ENCODE results near the gene KRT32. TPM values are rescaled to one million over a fixed set of nuclear protein-coding genes. Genes with fewer than 3 reads are reported as not detected.

The KRT32 gene
- polyA plus RNA-seq, 3 donors, result not detected

DNA sequence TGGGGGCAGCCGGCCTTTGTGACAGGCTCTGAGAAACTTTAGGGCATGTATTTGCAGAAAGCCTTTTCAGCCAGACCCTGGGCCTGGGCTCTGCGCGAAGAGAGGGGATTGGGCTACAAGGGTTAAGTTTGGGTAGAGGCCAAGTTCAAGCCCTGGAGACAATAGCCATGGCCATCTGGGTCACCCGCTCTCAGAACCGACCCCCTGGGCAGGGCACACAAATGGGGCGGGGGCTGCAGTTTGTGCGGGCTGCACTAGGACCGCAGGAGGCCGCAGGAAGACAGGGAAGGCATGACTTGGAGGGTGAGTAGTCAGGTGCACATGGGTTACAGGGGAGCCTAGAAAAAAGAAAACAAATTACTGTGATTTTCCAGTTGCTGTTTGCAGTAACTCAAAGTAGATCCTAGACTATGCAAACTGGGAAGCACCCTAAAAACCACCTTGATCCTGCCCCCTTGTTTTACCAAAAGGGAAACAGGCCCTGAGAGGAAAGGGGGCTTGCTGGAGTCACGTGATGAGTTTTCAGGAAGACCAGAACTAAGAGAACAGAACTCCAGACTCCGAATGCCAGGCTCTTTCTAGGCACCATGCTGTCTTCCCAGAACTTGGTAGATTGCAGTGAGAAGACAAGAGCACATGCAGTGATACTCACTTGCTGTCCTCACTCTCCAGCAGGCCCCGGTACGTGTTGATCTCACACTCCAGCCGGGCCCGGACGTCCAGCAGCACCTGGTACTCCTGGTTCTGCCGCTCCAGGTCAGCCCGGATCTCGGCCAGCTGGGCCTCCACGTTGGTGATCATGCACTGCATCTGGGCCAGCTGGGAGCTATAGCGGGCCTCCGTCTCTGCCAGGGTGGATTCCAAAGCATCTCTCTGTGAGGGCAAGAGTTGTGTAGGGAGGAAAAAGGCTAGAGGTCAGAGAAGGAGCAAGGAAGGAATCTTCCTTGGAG lies 10.0 kb upstream of the KRT32 start:
- DNase-seq (ENCODE audit: extremely low read depth in 1 of 11, low read depth in 9 of 11, low spot score in 4 of 11), result no peak

DNA sequence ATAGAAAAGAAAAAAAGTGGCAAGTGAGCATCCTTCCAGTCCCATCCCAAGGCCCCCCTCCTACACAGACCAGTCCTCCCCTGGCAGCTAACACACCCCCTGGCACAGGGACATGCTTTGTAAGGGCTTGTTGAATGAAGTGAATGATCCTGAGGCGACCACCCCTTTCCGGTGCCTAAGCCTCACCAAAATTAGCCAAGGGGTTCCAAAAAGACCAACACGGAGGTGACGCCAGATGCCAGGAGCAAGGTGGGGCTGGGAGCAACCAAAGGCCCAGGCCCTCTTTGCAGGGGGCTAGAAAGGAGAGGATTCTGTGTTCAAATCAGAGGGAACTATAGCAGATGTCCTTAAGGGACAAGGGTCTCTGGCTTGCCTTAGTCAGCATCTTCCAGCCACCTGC lies 8.2 kb upstream of the KRT32 start:
- no peak for DNase-seq (ENCODE audit: extremely low read depth in 1 of 11, low read depth in 9 of 11, low spot score in 4 of 11)

DNA sequence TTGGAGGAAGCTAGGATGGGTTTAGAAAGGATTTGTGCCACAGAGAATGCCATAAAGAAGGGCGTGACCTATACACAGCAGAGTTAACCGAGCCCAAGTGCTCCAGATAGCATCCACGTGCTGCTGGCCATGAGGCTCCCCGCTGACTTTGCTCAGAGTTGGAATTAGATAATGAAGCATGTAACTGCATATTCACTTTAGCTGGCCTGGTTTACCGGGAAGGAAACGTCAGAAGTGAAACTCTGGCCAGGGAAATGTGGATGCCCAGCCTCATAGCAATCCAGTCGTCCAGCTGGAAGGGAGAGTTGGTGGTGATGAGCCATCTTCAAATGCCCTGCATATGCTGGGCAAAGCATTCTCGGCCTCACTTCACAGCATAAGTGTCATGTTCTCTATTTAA lies 7.7 kb upstream of the KRT32 start:
- no peak for DNase-seq (ENCODE audit: extremely low read depth in 1 of 11, low read depth in 9 of 11, low spot score in 4 of 11)

DNA sequence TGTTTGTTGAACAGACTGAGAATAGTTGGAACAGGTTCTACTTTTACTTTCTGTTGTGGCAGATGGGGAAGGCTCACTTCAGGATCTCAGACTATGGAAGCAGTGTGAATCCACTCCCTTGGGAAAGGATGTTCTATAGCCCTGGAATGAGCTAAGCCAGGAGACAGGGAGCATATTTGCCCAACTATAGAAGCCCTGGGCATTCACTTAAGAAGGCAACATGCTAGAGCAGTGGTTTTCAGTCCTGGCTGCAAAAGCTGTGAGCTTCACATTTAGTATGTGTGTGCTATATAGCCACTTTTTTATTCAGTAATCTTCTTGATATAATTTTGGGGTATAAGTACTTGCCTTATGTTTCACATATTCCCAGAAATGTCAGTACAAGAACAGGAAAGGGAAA lies 1.2 kb upstream of the KRT32 start:
- no peak for DNase-seq (ENCODE audit: extremely low read depth in 1 of 11, low read depth in 9 of 11, low spot score in 4 of 11)

DNA sequence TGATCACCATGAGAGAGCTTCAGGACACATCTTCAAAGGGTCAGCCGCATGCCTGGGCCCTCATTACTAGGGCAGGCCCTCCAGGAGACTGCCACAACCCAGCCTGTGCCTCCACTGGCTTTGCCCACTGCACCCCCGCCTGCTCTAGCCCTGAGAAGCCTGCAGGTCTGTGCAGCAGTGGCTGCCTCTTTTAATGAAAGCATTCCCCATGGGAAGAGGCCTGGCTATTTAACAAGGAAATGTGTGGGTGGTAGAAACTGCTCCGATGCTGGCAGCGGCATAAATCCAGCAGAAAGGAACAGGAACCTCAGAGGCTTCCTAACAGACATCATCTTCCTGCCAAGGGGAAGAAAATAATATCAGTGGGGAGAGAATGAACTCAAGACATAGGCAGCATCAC lies 375 bp upstream of the KRT32 start:
- no peak for DNase-seq (ENCODE audit: extremely low read depth in 1 of 11, low read depth in 9 of 11, low spot score in 4 of 11)

DNA sequence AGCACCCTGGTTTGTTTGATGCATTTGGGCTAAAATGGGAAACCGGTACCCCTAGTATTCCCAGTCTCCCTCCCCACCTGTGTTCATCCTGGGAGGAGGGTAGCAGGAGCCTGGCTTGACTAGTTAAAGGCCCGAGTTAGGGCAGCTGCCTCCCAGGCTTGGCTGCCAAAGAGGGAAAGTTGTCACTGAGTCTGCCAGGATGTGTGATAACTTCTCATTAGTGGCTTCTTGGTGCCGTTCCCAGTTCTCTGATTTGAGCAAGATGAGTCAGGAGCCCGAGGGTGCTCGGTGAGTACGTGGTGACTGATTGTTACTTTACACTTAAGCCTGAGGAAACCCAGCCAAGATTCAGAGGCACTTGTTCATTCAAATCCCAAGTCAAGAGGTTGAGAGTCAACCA lies 2.5 kb downstream of the KRT32 start:
- no peak for DNase-seq (ENCODE audit: extremely low read depth in 1 of 11, low read depth in 9 of 11, low spot score in 4 of 11)

DNA sequence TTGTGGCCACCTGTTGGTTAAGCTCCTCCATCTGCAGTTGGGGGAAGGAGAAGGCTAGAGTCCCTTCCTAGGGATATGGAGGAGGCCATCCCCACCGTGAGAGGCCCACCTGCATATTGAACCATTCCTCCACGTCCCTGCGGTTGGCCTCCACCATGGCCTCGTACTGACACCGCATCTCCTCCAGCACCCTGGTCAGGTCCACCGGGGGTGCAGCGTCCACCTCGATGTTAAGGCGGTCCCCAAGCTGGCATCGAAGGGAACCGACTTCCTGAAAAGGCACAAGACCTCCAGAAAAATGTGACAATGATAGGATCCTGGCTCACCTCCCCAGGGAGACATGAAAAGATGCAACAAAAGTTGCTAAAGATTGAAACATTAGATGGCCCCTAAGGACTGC lies 3.0 kb downstream of the KRT32 start:
- no peak for DNase-seq (ENCODE audit: extremely low read depth in 1 of 11, low read depth in 9 of 11, low spot score in 4 of 11)

DNA sequence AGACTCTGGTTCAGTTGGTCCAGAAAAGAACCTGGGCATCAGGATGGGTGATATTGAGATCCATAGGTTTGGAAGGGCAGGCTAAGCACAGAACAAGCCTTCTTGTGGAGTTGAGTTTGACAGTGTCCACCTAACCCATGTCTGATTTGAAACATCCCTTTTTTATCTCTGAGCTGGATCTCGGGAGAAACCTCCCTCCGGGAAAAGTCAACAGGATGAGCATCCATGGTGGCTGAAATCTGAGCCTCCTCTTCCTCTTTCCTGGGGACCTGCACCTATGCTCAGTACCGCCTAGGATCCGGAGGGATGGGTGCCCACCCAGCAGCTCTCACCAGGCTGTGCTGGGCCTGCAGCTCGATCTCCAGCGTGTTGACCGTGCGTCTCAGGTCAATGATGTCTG lies 3.4 kb downstream of the KRT32 start:
- no peak for DNase-seq (ENCODE audit: extremely low read depth in 1 of 11, low read depth in 9 of 11, low spot score in 4 of 11)

DNA sequence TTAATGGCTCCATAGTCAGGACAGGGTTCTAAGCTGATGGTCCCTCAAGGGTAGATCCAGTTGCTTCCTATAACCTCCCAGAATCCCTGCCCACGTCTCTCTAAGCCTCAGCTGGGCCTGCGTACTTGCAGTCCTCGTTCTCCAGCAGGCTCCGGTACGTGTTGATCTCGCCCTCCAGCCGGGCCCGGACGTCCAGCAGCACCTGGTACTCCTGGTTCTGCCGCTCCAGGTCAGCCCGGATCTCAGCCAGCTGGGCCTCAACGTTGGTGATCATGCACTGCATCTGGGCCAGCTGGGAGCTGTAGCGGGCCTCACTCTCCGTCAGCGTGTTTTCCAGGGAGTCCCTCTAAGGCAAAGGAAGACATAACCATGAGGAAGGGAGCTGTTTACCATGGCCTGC lies 4.5 kb downstream of the KRT32 start:
- no peak for DNase-seq (ENCODE audit: extremely low read depth in 1 of 11, low read depth in 9 of 11, low spot score in 4 of 11)

DNA sequence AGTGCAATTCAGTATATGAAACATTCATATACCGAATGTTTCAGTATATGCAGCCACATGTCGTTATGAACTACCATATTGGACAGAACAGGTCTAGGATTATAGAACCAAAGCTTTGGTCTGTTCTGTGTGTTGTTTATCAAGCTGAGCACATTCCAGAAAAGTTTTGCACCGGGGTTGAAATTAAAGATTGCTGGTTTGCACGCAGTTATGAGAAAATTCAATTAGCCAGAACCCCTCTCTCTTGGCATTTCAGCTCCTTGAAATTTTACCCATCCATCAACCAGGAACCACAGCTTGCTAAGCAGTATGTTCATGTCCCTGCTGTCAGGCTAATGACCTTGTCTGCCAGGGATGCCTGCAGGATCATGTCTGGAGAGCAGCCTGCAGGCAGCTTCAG lies 9.5 kb downstream of the KRT32 start:
- no peak for DNase-seq (ENCODE audit: extremely low read depth in 1 of 11, low read depth in 9 of 11, low spot score in 4 of 11)

DNA sequence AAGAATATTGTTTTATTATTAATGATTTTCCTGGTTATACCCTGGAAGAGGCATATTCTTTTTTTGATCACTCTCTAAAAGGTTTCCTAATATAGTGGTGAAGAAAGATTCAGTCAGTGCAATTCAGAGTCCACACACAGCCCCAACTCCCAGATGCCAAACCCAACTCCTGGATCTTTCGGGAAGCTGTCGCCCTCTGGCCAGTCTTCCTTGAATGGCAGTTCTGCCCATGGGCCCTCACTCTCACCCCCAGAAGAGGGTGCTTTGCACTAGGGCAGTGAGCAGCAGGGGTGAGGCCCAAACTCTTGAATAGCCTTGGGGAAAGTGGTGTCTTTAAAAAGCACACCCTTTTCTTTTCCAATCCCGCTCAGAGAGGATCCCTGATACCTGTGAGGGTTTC lies 11.0 kb downstream of the KRT32 start:
- DNase-seq (ENCODE audit: extremely low read depth in 1 of 11, low read depth in 9 of 11, low spot score in 4 of 11), result no peak

DNA sequence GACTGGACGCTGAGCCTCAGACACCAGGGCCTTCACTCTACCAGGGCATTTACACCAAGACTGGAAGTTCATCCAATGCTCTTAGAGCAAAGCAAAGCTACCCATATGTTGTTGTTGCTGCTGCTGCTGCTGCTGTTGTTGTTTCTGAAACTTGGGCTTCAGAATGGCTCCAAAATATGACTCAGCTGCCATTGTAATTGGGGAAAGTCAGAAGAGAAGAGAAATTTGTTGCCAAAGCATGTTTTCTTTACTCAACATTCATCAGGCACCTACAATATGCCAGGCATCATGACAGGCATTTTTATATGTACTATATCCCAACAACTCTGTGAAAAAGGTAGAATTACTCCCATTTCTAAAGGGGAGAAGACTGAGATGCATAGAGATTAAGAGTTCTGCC lies 11.9 kb downstream of the KRT32 start:
- no peak for DNase-seq (ENCODE audit: extremely low read depth in 1 of 11, low read depth in 9 of 11, low spot score in 4 of 11)

DNA sequence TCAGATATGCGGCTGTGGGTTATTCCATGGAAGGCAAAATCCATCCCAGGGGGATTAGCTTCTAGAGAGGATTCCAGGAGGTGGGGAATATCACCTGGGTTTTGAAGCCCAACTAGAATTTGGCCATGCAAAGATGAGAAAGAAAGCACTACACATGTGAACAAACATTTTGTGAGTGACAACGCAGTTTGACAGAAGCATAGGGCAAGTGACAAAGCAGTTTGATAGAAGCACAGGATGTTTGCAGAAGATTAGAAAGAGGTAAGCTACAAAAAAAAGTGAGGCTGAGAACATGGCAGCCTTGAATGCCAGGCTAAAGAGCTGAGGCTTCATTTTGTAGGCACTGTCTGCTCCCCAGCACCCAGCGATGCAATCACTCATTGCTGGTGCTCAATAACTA lies 14.1 kb downstream of the KRT32 start:
- DNase-seq (ENCODE audit: extremely low read depth in 1 of 11, low read depth in 9 of 11, low spot score in 4 of 11), result no peak

DNA sequence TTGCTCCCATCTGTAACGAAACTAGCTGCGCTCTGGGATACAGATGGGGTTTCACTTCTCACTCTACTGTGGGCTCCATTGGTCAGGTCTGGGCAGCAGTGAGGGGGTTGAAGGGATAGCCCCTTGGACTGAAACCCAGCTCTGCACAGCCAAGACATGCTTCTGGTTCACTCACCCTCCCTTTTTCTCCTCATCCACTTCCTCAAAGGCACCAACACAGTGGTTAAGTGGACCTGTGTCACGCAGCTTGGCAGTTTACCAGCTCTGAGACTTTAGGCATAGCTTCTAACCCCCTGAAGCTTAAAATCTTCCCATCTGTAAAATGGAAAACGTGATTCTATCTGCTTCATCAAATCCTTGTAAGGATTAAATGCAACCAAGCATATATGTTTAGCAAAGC lies 14.9 kb downstream of the KRT32 start:
- DNase-seq (ENCODE audit: extremely low read depth in 1 of 11, low read depth in 9 of 11, low spot score in 4 of 11), result no peak

DNA sequence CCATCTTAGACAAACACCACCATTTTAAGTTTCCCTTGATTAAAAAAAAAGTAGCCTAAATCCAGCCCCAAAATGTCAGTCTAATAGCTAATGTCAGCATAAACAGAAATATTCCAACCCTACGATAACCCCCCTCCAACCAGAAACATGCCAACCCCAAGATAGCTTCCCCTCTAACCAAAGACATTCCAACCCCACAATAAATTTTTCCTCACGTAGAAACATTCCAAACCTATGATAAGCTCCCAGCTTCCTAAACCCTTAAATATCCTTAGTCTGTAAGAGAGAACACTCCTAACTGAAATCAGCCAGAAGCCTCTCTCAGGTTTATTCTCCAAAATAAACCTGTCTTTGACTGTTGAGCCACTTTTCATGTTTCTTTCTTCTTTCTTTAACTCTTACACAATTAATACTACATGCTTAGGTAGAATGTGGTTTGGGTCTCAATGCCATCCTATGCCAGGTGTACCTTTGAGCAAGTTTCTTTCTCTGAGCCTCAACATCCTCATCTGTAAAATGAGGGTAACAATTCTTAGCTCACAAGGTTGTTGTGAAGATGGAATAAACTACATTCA lies 15.9 kb downstream of the KRT32 start:
- no peak for DNase-seq (ENCODE audit: extremely low read depth in 1 of 11, low read depth in 9 of 11, low spot score in 4 of 11)

DNA sequence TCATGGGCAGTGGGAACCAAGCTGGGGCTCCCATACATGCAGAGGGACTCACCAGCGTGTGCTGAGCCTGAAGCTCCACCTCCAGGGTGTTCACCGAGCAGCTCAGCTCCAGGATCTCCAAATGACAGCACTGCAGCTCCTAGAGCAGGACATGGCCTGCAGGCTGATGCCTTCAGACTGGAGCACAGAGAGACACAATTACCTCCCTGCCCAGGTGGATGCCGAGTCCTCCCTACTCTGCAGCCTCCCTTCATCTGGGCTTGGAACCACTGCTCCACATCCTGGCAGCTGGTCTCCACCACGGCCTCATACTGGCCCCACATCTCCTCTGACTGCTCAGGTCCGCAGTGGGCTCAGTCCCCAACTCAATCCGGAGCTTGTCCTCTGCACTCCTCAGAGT lies 18.2 kb downstream of the KRT32 start:
- no peak for DNase-seq (ENCODE audit: extremely low read depth in 1 of 11, low read depth in 9 of 11, low spot score in 4 of 11)

DNA sequence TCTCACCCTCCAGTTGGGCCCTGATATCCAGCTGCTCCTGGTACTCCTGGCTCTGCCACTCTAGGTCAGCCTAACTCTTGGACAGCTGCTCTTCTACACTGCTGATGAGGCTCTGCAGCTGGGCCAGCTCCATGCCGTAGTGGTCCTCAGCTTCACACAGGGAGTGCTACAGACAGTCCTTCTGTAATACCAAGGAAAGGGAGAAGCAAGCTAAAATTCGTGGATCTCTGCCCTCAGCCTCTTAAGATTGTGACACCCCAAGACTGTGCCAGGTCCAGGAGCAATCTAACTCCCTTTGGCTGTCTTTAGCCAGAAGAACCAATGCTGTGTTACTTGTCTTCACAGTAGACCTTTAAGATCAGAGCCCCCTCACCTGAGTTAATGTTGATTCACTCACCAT lies 18.7 kb downstream of the KRT32 start:
- no peak for DNase-seq (ENCODE audit: extremely low read depth in 1 of 11, low read depth in 9 of 11, low spot score in 4 of 11)

DNA sequence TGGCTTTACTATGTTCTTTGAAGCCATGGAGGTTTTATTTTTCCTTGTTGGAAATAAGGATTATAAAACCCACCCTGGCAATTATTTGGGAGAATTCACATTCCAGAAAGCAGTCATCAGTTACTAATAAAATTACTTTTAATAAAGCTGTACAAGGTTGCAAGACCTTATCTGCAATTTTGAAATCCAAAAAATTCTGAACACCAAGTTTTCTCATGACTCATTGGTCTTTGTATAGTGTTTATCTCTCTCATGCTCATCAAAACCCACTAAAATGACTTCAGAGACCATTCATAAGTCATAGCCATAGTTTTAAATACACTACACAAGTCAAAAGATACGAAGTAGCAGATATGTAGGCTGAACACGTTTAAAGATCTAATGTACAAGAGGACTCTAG lies 20.4 kb downstream of the KRT32 start:
- DNase-seq (ENCODE audit: extremely low read depth in 1 of 11, low read depth in 9 of 11, low spot score in 4 of 11), result no peak

DNA sequence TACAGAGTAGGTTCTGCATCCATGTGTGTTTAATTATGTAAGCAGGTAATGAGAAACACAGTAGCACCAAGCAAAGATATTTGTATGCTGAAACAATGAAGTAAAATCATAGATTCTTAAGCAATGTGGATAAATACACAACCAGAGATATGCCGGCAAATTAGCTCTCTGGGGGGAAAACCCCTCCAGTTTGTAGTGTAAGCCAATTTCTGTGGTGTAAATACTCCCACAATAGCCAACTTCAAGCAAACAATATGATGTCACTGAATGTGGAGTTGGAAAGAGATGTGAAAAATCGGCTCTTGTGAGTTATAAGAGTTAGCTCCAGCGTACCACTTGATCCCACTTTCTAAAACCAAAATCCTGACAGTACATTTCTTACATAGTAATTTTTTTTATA lies 22.5 kb downstream of the KRT32 start:
- no peak for DNase-seq (ENCODE audit: extremely low read depth in 1 of 11, low read depth in 9 of 11, low spot score in 4 of 11)

DNA sequence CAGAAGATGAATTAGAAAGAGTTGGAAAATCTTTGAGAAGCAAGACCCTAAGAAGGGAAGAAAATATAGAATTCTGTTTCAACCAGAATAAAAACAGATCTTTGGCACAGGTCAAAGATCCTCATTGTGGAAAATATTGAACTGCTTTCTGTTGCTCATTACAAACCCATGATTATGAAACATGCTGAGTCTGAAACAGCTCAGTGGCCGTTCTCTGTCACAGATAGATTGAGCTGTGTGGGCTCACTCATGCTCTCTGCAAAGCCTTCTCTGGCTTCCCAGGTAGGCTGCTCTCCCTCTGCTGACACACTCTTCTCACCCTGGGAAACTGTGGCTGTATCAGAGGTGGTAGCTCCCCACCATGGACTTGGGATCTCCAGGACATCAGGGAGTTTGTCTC lies 23.0 kb downstream of the KRT32 start:
- DNase-seq (ENCODE audit: extremely low read depth in 1 of 11, low read depth in 9 of 11, low spot score in 4 of 11), result no peak

DNA sequence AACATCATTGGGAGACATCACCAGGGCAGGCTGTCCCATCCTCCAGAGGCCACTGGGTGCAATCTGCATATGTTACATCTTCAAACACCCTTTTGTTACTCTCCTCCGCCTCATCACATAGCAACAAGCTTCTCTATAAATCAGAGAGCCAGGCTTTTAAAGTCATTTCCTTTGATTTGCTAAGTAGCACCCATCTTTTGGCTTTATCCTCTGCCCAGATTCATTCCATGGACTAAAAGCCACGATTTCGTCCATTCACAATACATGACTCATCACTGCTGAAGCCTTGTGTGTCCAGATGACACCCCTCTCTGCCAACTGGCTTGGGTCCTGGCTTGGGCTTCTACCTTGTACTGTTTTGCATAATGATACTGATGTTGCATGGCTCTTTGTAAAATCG lies 24.4 kb downstream of the KRT32 start:
- DNase-seq (ENCODE audit: extremely low read depth in 1 of 11, low read depth in 9 of 11, low spot score in 4 of 11), result no peak
